ENCODE data around the gene CDCP1.

- TF ChIP-seq, protein P1, sequence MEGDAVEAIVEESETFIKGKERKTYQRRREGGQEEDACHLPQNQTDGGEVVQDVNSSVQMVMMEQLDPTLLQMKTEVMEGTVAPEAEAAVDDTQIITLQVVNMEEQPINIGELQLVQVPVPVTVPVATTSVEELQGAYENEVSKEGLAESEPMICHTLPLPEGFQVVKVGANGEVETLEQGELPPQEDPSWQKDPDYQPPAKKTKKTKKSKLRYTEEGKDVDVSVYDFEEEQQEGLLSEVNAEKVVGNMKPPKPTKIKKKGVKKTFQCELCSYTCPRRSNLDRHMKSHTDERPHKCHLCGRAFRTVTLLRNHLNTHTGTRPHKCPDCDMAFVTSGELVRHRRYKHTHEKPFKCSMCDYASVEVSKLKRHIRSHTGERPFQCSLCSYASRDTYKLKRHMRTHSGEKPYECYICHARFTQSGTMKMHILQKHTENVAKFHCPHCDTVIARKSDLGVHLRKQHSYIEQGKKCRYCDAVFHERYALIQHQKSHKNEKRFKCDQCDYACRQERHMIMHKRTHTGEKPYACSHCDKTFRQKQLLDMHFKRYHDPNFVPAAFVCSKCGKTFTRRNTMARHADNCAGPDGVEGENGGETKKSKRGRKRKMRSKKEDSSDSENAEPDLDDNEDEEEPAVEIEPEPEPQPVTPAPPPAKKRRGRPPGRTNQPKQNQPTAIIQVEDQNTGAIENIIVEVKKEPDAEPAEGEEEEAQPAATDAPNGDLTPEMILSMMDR (IDR thresholded peaks at IDR 0.05) = no peak
- no peak for TF ChIP-seq EP300 (IDR thresholded peaks at IDR 0.05; ENCODE audit: low read depth)
Observed at GRCh38 chr3:45033791-45034190, 112.4 kb downstream of the CDCP1 start.

All from transverse colon (tissue), 3 donors.